SK-N-DZ (cell line): ENCODE data around the gene EBF4.

Experiments
- DNase-seq: peaks from one replicate; pipeline ENCODE4 v3.0.0-alpha.2; 2015; ENCODE audit warnings: low spot score

EBF4 gene

DNA sequence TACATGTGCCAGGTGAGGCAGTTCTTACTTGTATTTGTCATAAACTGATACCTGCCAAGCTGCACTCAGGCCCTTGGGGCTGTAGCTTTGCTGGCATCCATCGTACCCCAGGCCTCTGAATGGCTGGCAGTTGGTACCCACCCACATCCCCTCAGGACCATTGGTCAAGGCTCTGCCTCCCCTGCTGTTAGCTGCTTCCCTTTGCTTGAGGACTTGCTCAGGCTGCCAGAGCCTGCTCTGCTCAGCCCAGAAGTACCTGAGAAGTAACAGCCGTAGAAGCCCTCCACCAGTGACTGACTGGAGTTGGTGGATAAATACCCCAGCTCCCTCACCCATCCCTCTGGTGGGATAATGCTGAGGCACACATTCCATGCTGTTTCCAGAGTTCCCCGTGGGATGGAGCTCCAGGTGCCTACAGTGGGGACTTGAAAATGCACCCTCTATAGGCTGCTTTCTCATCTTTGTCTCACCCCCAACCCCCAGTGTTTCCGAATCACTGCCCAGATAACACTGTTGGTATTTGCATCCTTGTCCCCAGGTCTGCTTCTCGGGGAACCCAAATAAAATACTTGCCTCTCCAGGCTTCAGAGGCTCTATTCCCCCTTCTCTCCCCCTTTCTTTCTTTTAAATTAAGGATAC lies 7.3 kb downstream of the EBF4 start:
- DNase-seq, result no peak

DNA sequence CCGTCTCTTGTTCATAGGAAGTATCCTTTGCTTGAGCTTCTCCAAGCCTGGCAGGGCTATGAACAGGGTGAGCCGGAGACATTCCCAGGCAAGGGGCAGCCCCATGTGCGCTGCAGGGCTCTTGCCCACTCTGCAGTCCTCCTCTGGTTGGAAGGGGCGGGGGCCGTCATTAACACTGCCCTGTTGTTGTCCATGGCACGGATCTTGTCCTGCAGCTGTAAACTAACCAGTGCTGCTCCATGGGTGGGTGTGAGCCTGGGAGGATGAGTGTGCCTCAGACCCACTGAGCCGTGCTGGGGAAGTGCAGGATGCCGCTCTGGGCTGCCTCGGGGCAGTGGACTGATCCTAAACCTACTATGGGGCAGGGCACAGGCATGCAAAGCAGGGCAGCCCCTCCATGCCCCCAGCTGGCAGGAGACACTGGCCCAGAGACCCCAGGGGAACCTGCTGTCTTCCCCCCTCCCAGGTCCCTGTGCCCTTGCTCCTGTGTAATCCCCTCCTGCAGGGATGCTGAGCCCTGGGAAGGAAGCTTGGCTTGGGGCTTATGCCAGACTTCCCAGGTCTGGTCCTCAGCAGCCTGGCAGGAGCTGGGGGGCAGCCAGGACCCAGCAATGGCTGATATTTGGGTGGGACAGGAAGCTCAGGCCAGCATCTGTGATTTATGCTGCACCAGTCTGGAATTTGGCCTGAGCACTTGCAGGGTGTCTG lies 8.5 kb downstream of the EBF4 start:
- DNase-seq, result no peak

DNA sequence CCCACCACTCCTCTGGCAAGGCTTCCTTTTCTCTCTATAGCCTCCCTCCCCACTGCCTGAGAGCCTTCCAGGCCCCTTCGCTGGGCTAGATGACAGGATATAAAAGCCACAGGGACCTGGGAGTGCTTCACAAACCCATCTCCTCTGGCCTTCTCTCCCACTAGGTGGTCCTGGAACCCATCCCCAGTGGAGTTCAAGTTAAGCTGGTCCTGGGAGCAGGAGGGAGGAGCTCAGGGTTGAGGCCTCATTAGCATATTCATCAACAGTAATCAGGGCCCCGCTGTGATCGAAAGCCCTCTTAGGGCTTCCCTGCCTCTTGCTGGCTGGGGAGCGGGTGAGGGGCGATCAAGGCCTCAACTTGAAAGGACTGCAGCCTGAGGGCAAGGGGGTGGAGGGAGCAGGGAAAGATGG lies 9.1 kb downstream of the EBF4 start:
- DNase-seq, result no peak

DNA sequence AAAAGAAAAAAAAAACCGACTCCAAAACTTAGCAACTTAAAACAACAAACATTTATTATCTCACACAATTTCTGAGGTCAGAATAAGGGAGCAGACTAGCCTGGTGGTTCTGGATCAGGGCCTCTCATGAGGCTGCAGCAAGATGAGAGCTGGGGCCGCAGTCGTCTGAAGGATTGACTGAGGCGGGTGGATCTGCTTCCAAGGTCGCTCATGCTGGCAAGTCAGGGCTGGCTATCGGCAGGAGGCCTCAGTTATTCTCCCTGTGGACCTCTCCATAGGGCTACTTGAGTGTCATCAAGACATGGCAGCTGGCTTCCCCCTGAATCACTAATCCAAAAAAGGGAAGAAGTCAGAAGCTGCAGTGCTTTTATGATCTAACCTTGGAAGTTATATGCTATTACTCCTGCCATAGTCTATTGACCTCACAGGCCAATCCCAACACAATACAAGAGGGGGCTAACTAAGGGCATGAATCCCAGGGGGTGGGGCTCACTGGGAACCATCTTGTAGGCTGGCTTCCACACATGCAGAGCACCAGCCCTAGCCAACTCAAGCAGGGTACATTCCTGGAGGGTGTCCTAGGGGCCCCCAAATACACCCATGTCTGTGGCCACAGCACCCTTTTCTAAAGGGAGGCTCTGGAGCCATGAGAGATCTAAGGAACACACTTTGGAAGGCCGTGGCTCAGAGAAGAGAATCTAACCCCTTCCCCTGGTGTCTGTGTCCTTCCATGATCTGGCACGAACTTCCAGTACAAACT lies 11.3 kb downstream of the EBF4 start:
- DNase-seq, result no peak

DNA sequence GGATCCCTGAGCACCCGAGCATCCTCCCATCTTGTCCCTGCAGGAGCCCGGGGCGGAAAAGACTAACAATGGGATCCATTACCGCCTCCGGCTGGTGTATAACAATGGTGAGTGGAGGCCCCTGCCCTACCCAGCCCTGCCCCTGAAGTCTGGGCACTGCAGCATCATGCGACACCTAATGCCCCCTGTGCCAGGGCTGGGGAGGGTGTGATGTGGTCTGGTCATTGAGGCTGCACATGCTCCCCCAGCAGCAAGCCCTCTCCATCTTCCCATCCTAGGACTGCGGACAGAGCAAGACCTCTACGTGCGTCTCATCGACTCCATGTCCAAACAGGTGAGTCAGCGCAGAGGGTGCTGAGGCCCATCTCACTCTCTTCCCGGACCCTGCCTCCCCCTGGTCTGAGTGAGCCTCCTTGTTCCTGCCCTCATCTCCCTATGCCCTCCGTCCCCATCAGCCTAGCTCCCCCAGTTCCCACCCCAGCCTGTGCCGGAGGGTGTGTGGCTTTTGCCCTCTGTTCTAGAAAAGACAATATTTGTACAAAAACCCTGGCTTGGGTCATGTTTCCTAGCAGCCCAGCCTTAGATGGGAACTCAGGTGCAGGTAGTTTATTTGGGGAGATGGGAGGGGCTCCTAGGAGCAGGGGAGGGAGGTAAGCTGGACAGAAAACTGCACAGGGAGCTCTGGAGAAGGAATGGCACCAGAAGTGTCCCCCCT lies 13.5 kb downstream of the EBF4 start:
- no peak for DNase-seq

DNA sequence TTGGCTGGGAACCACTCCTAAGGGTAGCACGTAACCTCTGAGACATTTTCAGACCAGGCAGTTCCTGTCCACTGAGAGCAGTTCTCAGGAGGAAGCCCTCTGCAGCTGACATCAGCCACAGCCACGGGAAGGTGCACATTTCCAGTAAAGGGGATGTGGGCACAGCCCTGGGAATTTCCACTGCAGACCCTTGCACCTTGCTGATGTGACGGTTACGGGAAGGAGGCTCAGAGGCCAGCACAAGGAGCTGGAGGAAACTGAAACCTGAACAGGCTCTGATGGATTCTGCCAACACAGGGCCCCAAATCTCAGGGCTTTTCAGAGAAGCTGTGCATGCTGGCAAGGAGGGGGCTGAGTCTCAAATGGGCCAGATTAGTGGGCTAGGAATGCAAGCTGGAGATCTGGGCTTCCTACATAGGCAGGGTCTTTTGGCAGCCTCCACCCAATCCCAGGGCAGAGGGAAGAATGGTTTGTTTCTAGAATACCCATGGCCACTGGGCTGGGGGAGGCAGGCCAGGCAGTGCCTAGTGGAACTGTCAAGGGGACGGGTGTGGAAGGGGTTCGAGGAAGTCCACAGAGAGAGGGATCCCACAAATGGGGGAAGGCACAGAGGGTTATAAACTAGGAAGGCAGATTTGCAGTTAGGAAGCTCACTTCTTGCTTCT lies 14.2 kb downstream of the EBF4 start:
- no peak for DNase-seq

DNA sequence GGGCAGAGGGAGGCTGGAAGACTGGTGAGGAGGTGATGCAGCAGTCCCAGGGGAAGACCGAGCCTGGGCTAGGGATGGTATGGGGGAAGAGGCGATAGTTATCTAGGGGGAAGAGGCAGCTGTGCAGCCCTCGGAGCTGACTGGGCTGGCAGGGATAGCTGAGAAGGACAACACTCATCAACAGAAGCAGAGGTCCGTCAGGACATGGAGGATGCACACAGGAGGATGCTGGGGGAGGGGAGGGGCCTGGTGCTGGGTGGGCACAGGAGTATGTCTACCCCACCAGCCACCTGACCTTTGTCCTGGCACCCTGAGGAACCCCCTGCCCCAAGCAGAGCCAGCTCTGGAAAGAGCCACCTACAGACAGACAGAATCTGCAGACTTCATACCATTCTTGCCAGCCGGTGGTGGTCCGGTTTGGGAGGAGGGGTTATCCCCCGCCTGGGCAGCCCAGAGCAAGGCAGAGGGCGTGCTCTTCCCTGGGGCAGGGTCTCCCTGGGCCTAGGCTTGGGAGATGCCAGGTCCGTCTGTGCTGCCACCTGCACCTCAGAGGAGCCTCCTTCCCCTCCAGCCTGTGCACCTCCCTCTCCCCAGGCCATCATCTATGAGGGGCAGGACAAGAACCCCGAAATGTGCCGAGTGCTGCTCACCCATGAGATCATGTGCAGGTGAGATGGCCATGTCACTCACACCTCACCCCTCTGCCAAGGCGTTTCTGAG lies 14.9 kb downstream of the EBF4 start:
- DNase-seq, result peak; percentile 47

DNA sequence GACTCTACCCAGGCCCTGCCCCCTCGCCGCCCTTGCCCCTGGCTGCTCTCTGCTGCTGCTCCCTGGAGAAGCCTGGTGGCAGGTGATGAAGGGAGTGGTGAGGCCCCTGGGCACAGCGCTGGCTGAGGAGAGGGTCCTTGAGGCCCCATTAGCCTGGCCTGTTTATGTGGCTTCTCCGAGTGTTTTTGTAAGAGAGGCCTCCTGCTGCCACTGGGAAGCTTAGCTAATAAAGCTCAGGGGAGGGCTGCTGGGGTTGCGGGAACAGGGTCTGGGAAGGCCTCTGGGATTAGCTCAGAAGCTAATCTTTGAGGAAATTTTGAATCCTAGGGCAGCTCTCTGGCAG lies 15.5 kb downstream of the EBF4 start:
- no peak for DNase-seq

DNA sequence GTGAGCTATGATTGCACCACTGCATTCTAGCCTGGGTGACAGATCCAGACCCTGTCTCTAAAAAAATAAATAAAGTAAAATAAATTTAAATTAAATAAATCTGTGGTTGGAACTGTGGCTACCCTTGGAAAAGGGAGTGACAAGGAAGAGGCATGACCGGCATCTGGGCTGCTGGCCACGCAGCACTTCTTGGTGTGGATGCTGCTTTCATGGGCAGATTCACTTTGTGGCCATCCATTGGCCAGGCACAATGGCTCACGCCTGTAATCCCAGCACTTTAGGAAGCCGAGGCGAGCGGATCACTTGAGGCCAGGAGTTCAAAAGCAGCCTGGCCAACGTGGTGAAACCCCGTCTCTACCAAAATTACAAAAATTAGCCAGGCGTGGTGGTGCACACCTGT lies 16.1 kb downstream of the EBF4 start:
- no peak for DNase-seq

DNA sequence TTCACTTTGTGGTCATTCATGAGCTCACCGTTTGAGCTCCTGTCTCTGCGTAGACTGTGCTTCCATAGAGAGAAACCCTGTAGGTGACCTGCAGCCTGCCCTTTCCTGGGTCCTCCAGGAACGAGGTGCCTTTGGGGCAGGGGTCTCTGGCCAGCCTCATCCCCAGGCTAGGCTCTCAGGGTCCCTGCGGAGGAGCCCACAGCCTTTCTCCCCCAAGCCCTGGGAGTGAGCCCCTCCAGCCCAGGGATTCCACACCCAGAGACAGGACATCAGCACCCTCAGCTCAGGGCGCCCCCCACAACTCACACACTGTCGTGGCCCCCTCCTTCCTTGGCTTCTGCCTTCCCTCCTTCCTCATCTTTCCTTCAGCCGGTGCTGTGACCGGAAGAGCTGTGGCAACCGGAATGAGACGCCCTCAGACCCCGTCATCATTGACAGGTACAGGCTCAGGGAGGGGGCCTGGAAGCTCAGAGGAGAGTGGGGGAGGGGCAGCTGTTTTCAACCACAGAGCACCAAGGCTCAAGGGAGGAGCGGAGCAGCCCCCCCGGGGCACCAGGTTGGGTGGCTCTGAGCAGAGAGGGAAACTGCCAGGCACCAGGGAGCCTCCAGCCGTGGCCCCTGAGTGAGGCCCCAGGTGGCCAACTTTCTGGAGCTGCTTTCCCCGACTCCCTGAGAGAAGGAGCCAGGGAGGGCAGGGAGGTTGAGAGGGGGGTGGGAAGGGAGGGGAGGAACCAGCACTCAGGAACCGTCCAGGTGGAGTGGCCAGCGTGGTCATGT lies 16.8 kb downstream of the EBF4 start:
- DNase-seq, result no peak

DNA sequence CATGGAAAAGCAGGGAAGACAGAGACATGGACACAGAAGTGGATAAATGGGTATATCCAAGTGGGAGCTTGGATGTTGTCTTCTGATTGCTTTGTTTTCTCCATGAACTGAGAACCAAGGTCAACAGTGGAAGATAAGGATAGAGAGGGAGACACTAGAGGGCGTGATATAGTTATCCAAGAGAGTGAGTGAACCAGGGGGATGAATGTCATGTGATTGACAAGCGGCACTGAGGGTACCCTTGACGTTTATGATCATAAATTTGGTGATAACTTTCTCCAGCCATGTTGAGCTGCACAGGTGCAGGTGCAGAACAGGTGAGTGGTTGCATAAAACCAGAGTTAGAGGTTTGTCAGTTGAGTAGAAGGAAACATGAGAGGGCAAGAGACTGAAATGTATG lies 20.7 kb downstream of the EBF4 start:
- DNase-seq, result no peak

DNA sequence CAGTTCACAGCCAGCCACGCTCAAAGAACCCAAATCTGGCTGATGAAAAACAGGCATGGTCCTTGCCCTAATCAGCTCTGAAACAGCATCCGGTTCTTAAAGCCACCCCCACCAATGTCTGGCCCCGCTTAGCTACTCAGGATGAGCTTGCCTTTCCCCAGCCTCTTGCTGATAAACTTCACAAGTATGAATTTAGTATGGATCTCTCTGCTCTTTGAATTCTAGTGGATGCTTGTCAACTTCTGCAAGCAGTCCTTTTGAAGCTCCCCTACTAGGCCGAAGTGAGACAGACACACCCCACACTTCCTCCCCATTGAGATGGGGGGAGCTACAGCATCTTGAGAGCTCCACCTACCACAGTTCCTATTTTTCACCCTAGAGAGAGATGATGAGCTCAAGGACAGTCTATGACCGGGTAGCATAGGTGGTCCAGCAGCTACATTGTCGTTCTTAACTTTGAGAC lies 36.7 kb downstream of the EBF4 start:
- peak; percentile 71 for DNase-seq

DNA sequence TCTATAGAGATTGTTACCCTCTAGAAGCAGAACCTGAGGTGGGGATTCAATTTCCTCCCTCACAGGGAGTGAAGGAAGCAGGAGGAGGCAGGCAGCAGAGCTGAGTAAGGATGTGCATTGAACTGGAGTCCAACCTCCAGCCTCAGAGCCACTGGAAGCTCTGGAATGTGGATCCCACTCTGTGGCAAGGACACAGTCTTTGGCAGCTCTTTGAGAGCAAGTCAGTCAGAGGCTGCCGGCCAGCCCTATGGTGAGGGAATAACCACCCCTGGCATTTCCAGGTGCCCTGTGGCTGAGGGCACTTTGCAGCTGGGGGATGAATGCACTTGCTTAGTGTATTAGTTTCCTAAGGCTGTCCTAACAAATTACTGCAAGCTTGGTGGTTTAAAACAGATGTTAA lies 37.2 kb downstream of the EBF4 start:
- peak; percentile 70 for DNase-seq

DNA sequence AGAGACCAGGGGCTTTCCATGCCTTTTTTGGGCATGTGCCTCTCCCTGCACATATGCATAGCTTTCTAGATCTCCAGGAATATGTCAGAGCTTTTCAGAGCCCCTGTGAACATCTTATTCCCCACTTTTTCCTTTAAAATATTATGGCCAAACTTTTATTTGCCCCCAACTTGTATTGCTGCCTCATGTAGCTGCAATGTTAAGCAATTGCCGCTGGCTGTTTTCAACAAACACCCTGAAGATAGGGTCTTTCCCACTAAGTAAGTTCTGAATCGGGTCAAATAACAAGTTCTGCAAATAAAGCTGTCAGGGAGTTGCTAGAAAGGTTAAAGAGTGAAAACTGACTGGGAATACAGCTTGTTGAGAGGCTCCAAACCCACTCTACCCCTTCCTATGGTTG lies 42.3 kb downstream of the EBF4 start:
- no peak for DNase-seq

DNA sequence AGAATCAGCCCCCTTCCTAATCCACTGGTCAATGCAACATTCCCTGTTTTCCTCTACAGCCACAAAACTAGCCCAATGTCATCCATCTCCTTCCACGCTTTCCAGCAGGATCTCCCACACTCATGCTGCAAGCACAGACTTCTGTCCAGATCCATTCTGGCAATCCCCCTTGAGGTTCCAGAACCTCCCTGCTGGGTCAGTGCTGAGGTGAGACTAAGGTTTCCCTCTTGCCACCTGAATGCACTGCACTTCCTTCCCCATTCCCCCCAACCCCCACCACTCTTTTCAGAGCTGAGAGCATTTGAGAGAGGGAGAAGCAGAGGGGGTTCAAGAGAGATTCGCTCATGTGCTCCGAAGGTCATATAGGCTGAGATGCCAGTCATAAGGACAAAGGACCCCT lies 43.9 kb downstream of the EBF4 start:
- no peak for DNase-seq

DNA sequence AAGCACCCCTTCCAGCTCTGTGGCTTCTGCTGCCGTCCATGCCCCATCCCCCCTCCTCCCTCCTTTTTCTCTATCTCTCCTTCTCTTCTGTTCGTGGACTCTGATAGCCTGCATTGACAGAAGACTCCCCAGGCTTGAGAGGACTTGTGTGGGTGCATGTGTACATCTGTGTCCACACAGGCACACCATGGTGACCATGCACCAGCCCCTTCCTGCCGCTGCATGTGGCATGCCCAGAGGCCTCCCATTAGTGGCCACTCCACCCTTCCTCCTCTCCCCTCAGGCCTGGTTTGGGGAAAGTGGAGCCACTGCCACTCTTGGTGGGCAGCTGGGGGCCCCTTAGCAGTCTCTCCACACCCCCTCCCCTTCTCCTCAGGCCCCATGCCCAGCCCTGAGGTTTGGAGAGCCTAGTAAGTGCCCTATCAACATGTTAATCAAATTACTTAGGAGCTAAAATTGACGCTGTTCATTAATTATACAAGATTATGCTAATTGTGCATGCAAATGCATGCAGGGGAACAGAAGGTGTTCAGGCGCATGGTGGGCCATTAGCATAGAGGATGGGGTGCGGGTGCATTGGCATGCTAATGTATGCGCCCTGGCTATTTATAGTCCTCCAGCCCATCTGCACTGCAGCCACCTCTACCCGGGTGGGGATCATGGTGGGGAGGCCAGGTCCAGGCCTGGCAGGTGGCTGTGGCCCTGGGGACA lies 45.9 kb downstream of the EBF4 start:
- DNase-seq, result no peak

DNA sequence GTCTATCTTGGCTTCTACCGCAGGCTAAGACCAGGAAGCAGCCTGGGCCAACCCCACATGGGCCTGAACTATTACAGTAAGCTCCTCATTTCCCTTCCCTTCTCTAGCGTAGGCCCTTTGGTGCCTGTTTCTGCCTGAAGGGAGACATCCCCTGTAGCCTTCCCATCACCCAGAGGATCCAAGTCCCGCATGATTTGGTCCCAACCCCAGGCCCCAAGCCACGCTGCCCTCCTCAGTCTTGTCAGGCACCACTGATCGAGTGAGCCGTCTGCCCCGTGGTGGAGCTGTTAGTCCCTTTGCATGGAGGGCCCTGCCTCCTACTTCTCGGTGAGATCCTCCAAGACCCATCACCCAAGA lies 46.4 kb downstream of the EBF4 start:
- DNase-seq, result no peak

DNA sequence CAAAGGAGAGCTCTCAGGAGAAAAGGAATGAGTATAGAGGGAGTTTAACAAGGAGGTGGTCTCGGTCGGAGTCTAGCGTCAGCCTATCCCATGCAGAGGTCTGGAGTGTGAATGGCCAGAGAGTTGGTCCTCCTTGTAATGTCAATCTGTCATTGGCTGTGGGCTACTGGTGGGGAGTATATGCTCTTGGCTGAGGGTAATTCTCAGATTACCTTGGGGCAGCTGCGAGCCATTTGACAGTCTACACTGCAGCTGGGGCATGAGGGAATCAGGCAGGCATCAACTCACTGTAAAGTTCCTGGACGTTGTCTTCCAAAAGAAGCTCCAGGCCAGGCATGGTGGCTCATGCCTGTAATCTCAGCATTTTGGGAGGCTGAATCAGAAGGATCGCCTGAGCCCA lies 48.1 kb downstream of the EBF4 start:
- DNase-seq, result no peak

DNA sequence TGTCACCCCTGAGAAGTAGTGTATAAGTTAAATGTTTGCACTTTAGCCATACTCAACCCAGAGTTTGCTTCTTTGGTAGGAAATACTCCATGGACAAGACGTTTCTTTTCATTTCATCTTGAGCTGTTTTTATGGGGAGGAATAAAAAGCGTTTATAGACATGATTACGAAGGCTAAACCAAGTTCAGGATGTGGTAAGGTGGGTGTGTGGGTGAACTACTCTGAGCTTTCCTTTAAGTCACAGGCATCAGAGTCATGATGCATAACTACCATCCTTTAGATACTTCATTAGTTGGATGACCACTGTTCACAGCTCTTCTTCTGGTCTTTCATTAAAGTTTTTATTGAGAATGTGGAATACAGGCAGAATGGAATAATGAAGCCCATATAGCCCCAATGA lies 48.9 kb downstream of the EBF4 start:
- no peak for DNase-seq

DNA sequence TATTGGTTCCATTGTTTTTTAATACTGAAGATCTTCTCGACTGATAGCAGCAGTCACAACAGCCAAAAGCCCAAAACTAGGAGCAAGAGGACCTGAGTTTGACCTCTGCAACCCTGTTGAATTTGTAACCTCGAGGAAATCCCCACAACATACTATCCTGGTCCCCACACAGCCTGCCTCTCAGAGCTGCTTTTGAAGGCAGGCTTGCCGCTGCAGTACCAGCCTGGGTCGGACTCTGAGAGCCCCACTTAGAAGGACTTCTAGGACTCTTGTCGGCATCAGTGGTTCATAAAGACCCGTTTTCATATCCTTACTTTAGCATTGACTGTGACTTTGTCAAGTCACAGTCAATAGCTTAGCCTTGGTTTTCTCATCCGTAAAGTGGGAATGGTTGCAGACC lies 49.3 kb downstream of the EBF4 start:
- no peak for DNase-seq
